DOHH2 (cell line): ENCODE results near the gene ZBTB46.

Source experiments
- EZH2phosphoT487 ChIP-seq: fragments of 200-600 bp; sonication (generic); IDR thresholded peaks from 2 replicates; pipeline ENCODE4 v1.6.1; 2017; ENCODE audit warnings: borderline replicate concordance, mild to moderate bottlenecking, antibody characterized with exemption, low read length, moderate library complexity, mixed read lengths
- TF ChIP-seq, protein P1 (sequence below): fragments of 200-600 bp; sonication (generic); IDR thresholded peaks from one replicate; pipeline ENCODE4 v1.5.1; 2014; ENCODE audit warnings: antibody characterized with exemption, mild to moderate bottlenecking, low read depth, low read length; ENCODE audit not compliant: poor library complexity, severe bottlenecking

DNA sequence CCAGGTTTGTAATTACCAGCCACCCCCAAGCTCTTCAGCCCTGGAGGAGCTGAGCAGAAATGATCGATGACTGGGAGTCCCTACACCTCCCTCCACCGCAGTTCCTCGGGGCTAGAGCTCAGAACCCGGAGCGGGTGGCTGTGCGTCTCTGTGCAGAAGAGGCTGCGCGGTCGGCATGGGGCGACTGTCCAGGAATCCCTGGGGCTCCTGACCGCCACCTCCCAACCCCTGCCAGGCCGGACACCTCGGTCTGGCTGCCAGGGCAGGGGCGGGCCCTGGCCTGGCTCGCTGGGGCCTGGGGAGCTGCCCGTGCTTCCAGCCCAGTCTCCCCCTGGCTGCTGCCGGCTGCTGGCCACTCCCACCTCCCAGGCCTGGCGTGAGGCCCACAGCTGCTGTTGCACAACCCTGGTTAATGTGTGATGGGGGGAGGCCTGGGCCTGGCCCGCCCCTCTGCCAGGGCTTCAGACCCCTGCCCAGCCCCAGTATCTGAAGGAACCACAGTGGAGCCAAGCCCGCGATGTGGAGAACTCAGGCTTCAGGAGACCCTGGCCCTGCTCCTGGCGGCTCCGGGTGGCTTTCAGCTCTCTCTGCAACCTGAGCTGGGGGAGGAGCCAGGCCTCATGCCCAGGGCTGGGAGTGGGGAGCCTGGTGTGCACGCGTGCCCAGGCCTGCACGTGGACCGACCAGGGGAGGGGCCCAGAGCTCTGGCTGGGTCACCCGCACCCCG, 90.3 kb downstream of the ZBTB46 start:
- no peak for TF ChIP-seq EZH2phosphoT487
- TF ChIP-seq, protein P1, sequence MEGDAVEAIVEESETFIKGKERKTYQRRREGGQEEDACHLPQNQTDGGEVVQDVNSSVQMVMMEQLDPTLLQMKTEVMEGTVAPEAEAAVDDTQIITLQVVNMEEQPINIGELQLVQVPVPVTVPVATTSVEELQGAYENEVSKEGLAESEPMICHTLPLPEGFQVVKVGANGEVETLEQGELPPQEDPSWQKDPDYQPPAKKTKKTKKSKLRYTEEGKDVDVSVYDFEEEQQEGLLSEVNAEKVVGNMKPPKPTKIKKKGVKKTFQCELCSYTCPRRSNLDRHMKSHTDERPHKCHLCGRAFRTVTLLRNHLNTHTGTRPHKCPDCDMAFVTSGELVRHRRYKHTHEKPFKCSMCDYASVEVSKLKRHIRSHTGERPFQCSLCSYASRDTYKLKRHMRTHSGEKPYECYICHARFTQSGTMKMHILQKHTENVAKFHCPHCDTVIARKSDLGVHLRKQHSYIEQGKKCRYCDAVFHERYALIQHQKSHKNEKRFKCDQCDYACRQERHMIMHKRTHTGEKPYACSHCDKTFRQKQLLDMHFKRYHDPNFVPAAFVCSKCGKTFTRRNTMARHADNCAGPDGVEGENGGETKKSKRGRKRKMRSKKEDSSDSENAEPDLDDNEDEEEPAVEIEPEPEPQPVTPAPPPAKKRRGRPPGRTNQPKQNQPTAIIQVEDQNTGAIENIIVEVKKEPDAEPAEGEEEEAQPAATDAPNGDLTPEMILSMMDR, result no peak
